Neural progenitor cell (in vitro differentiated cells): ENCODE measurements around the gene CISTR.

Source experiments
- CTCF ChIP-seq: fragments of 200-600 bp; sonication (generic); IDR thresholded peaks from 2 replicates; pipeline ENCODE4 v1.5.1; 2017; ENCODE audit warnings: antibody characterized with exemption, mild to moderate bottlenecking
- EZH2 ChIP-seq: fragments of 200-600 bp; sonication (generic); IDR thresholded peaks from 2 replicates; pipeline ENCODE4 v1.6.1; 2017; ENCODE audit warnings: antibody characterized with exemption, mild to moderate bottlenecking, moderate library complexity
- EZH2phosphoT487 ChIP-seq: fragments of 200-600 bp; sonication (generic); IDR thresholded peaks from 2 replicates; pipeline ENCODE4 v1.6.1; 2017; ENCODE audit warnings: antibody characterized with exemption

GRCh38 chr12:53736592-53736991 is 15.2 kb downstream of the CISTR start:
- TF ChIP-seq CTCF (no peak), EZH2phosphoT487 (no peak), EZH2 (no peak)
